Panc1 (cell line): ENCODE data around the gene OR9Q2. TPM values are rescaled to one million over a fixed set of nuclear protein-coding genes. Genes with fewer than 3 reads are reported as not detected.

Experiments used
- ATAC-seq: fragments of 200-7000 bp; cut with Tn5 transposase; 2 replicates; pipeline ENCODE4 v1.9.1; 2020; ENCODE audit warnings: mild to moderate bottlenecking, moderate library complexity
- BruUV-seq: library from RNA; stranded (reverse); fragments of 400-500 nt; replicated peaks from 2 replicates; lab custom pipeline; 2021; lab: Mats Ljungman, UMichigan
- CTCF ChIA-PET: fragments of 300-600 bp; sonication (Branson Sonifier 250); formaldehyde crosslinking; loops from one replicate; lab custom pipeline; 2022; ENCODE audit warnings: antibody characterized with exemption; lab: Charles Lee
- POLR2A ChIA-PET: fragments of 300-600 bp; sonication (Branson Sonifier 250); formaldehyde crosslinking; loops from one replicate; lab custom pipeline; 2022; ENCODE audit warnings: antibody characterized with exemption; lab: Charles Lee
- DNase-seq: peaks from one replicate; pipeline ENCODE4 v3.0.0-alpha.2; 2010; ENCODE audit warnings: low read depth, low spot score
- H3K27ac ChIP-seq: 2 replicates; pipeline ENCODE4 v1.5.1; 2011; ENCODE audit warnings: mild to moderate bottlenecking, low read length, inconsistent platforms
- H3K27me3 ChIP-seq: fragments of 200-500 bp; sonication (Bioruptor generic); 2 replicates; pipeline ENCODE4 v1.6.0; 2014; ENCODE audit warnings: low read length, inconsistent platforms; ENCODE audit not compliant: control insufficient read depth, insufficient read depth
- H3K36me3 ChIP-seq: fragments of 200-500 bp; sonication (Bioruptor generic); 2 replicates; pipeline ENCODE4 v1.5.1; 2014; ENCODE audit warnings: inconsistent platforms, mild to moderate bottlenecking, low read length, moderate library complexity; ENCODE audit not compliant: control insufficient read depth, insufficient read depth
- H3K4me1 ChIP-seq: 2 replicates; pipeline ENCODE4 v1.5.1; 2011; ENCODE audit warnings: inconsistent platforms, mild to moderate bottlenecking, low read length, moderate library complexity; ENCODE audit not compliant: control insufficient read depth, insufficient read depth
- H3K4me3 ChIP-seq, 2 experiments: 2 replicates each; pipeline ENCODE4 v1.5.1; 2011 to 2012; ENCODE audit warnings: low read depth in 2 of 2, low read length in 2 of 2, mild to moderate bottlenecking in 2 of 2, inconsistent platforms in 1 of 2, moderate library complexity in 1 of 2
- H3K9me3 ChIP-seq: fragments of 200-500 bp; sonication (Bioruptor generic); 2 replicates; pipeline ENCODE4 v1.5.1; 2014; ENCODE audit warnings: low read depth, mild to moderate bottlenecking, inconsistent platforms, low read length, moderate library complexity; ENCODE audit not compliant: control insufficient read depth, insufficient read depth
- CTCF ChIP-seq: fragments of 450-650 bp; IDR thresholded peaks from 2 replicates; pipeline ENCODE4 v1.5.1; 2017; ENCODE audit warnings: mild to moderate bottlenecking
- POLR2AphosphoS5 ChIP-seq: IDR thresholded peaks from 2 replicates; pipeline ENCODE4 v1.6.1; 2012; ENCODE audit warnings: mild to moderate bottlenecking, low read depth, low read length, moderate library complexity
- REST ChIP-seq, 2 experiments: IDR thresholded peaks; 2 replicates each; pipeline ENCODE4 v1.6.1; 2011 to 2012; ENCODE audit warnings: low read depth in 2 of 2, control low read depth in 1 of 2, low read length in 1 of 2, mild to moderate bottlenecking in 1 of 2, moderate library complexity in 1 of 2; ENCODE audit not compliant: insufficient read depth in 1 of 2
- SIN3A ChIP-seq: IDR thresholded peaks from 2 replicates; pipeline ENCODE4 v1.6.1; 2012; ENCODE audit warnings: low read depth, mild to moderate bottlenecking, low read length, moderate library complexity, borderline replicate concordance; ENCODE audit not compliant: insufficient read depth
- TCF7L2 ChIP-seq: IDR thresholded peaks from 2 replicates; pipeline ENCODE4 v1.6.1; 2011; ENCODE audit warnings: mild to moderate bottlenecking, low read depth, low read length, inconsistent platforms
- in situ Hi-C: cut with HindIII; loops from 2 replicates; pipeline ENCODE4 v1.10.0; 2016; ENCODE audit warnings: low sequenced_read_pairs, low pct_unique_long_range_greater_than_20kb
- intact Hi-C: fragments of 100-400 bp; cut with micrococcal nuclease; formaldehyde crosslinking; loops from one replicate; pipeline ENCODE4 v1.10.0; 2022; ENCODE audit not compliant: unreplicated experiment
- total RNA-seq: library from RNA; stranded (reverse); gene quantifications from one replicate; pipeline ENCODE4 v1.2.1, GENCODE V29; 2021; ENCODE audit not compliant: unreplicated experiment

OR9Q2 gene
- total RNA-seq, 1 experiment from 2014 or later, result not detected

GRCh38 chr11:58222721-58223120 is 33.9 kb downstream of the OR9Q2 start:
- Histone ChIP-seq H3K4me3 (no peak overlapping the region), H3K27ac (no peak overlapping the region), H3K36me3 (no peaks in the 10 kb centered on the region), H3K4me1 (no peaks in the 10 kb centered on the region), H3K9me3 (no peaks in the 10 kb centered on the region), H3K27me3 (no peaks in the 10 kb centered on the region)
- ChIA-PET POLR2A (no interaction called here), CTCF (no interaction called here)
- in situ Hi-C loops, result no loop called here
- BruUV-seq, result no TSS peak
- intact Hi-C loops, result no loop called here
- DNase-seq (no peak), ATAC-seq (no peak)
- TF ChIP-seq CTCF (no peak), SIN3A (no peak), POLR2AphosphoS5 (no peak), TCF7L2 (no peak), REST (IDR thresholded peaks at IDR 0.05; ENCODE audit: insufficient read depth in 1 of 2, low read depth in 2 of 2, low read length in 1 of 2) (no peak)

- ChIA-PET POLR2A (no interaction called here), CTCF (no interaction called here)
- H3K27ac ChIP-seq, result no peak overlapping the region
- H3K27me3 ChIP-seq, result no peaks in the 10 kb centered on the region
- ATAC-seq (no peak), DNase-seq (no peak)
- H3K36me3 ChIP-seq, result no peaks in the 10 kb centered on the region
- H3K4me1 ChIP-seq, result no peaks in the 10 kb centered on the region
- intact Hi-C loops (no loop called here), in situ Hi-C loops (no loop called here)
- TF ChIP-seq CTCF, result no peak
- no peaks in the 10 kb centered on the region for H3K9me3 ChIP-seq
- no TSS peak for BruUV-seq
- H3K4me3 ChIP-seq, result no peak overlapping the region
These were observed 39.2 kb downstream of the OR9Q2 start for GRCh38 chr11:58227956-58228615.

Other genes starting within 250 kb of the OR9Q2 start
- gene OR9Q1, start 165.2 kb upstream of the OR9Q2 start, total RNA-seq, result not detected
- not detected for gene OR6Q1, start 158.1 kb upstream of the OR9Q2 start, total RNA-seq
- not detected for gene OR9I1, start 63.5 kb upstream of the OR9Q2 start, total RNA-seq
- gene OR1S2, start 15.1 kb downstream of the OR9Q2 start, total RNA-seq, result not detected
- gene OR1S1, start 23.6 kb downstream of the OR9Q2 start, total RNA-seq, result not detected
- not detected for gene OR10Q1, start 39.8 kb downstream of the OR9Q2 start, total RNA-seq
- not detected for gene OR10W1, start 79.2 kb downstream of the OR9Q2 start, total RNA-seq
- not detected for gene OR5B17, start 170.0 kb downstream of the OR9Q2 start, total RNA-seq
- not detected for gene OR5B3, start 217.8 kb downstream of the OR9Q2 start, total RNA-seq
- not detected for gene OR5B2, start 239.1 kb downstream of the OR9Q2 start, total RNA-seq